ENCODE results near the gene BMPR1A.

Gene BMPR1A

DNA sequence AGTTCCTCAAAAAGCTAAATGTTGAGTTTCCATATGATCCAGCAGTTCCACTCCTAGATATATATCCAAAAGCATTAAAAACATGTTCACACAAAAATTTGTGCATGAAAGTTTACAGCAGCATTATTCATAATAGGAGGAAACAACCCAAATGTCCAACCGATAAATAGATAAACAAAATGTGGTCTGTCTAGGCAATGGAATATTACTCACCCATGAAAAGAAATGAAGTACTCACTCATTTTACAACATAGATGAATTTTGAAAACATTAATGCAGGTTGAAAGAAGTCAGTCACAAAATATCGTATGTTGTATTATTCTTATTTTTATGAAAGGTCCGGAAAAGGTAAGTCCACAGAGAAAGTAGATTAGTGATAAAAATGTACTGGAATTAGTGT is 34.0 kb downstream of the BMPR1A start:
- no peak for DNase-seq
- no peak for TF ChIP-seq GATA1 (IDR thresholded peaks at IDR 0.05; ENCODE audit: low read depth, low read length)
- no peak for TF ChIP-seq POLR2A (IDR thresholded peaks at IDR 0.05; ENCODE audit: low read length)

- TF ChIP-seq GATA1 (IDR thresholded peaks at IDR 0.05; ENCODE audit: low read depth, low read length), result no peak
- no peak for TF ChIP-seq POLR2A (IDR thresholded peaks at IDR 0.05; ENCODE audit: low read length)
- no peak for DNase-seq
Measured at GRCh38 chr10:86792461-86793167, 36.2 kb downstream of the BMPR1A start.

DNA sequence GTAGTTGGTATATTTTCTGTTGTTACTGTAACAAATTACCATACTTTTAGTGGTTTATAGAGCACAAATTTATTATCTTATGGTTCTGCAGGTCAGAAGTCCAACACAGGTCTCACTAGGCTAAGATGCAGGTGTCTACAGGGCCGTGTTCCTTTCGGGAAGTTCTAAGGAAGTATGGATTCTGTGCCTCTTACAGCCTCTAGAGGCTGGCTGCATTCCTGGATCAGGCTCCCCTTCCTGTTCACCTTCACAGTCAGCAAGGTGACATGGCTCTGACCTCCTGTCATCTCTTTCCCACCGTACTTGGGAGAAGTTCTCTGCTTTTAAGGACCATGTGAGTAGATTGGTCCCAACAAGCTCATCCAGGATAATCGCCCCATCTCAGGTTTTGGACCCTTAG is 37.3 kb downstream of the BMPR1A start:
- no peak for DNase-seq
- TF ChIP-seq GATA1 (IDR thresholded peaks at IDR 0.05; ENCODE audit: low read depth, low read length) (no peak), POLR2A (IDR thresholded peaks at IDR 0.05; ENCODE audit: low read length) (no peak)

DNA sequence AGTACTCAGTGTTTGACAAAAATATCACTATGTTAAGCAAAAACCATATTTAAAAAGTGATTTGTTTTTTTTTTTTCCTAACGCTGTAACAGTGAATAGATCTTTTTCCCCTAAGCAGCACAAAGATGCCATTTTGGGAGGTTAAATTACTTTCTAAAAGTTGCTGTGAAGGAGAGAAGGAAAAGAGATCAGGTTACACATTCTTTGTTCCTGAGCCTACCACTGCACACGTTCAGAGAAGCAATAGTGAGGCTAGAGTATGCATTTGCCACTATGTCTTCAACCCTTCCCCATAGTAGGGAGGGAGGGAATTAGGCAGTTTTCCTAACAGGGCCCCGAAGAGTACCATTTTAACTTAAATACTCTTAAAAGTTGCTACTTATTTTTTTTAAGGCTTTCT is 38.9 kb downstream of the BMPR1A start:
- no peak for DNase-seq
- no peak for TF ChIP-seq GATA1 (IDR thresholded peaks at IDR 0.05; ENCODE audit: low read depth, low read length)
- TF ChIP-seq POLR2A (IDR thresholded peaks at IDR 0.05; ENCODE audit: low read length), result no peak

GRCh38 chr10:86798025-86798424 is 41.6 kb downstream of the BMPR1A start:
- TF ChIP-seq GATA1 (IDR thresholded peaks at IDR 0.05; ENCODE audit: low read depth, low read length) (no peak), POLR2A (IDR thresholded peaks at IDR 0.05; ENCODE audit: low read length) (no peak)
- DNase-seq, result no peak

GRCh38 chr10:86798611-86799010 is 42.2 kb downstream of the BMPR1A start:
- DNase-seq, result no peak
- TF ChIP-seq GATA1 (IDR thresholded peaks at IDR 0.05; ENCODE audit: low read depth, low read length), result no peak
- TF ChIP-seq POLR2A (IDR thresholded peaks at IDR 0.05; ENCODE audit: low read length), result no peak

- TF ChIP-seq GATA1 (IDR thresholded peaks at IDR 0.05; ENCODE audit: low read depth, low read length) (no peak), POLR2A (IDR thresholded peaks at IDR 0.05; ENCODE audit: low read length) (no peak)
Measured at GRCh38 chr10:86799188-86799845, 42.9 kb downstream of the BMPR1A start.

GRCh38 chr10:86801995-86802394 is 45.6 kb downstream of the BMPR1A start:
- no peak for DNase-seq
- no peak for TF ChIP-seq POLR2A (IDR thresholded peaks at IDR 0.05; ENCODE audit: low read length)
- TF ChIP-seq GATA1 (IDR thresholded peaks at IDR 0.05; ENCODE audit: low read depth, low read length), result no peak

More at GRCh38 chr10:86799188-86799845, 42.9 kb downstream of the BMPR1A start:
- DNase-seq, result no peak

DNA sequence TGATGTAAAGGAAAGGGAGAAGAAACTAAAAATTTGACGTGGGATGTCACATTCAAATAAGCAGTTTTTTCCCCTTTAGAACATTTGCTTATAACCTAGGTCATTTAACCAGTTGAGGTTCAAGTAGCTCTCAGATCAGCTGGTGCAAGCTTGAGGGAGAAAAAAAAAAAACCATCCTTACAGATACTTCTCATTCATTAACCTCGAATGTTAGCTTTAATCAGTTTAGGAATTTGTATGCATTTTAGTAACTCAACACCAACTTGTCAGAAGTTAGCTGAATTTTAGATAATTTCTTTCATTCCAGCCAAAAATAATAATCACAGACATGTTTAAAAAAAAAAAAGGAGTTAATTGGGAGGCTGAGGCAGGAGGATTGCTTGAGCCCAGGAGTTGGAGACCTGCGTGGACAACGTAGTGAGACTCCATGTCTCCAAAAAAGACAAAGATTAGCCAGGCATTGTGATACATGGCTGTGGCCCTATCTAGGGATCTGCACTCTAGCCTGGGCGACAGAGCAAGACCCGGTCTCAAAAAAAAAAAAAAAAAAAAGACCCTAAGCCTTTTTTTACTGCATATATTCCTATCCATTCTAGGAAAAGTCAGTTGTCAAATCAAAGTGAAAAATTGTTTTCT is 46.2 kb downstream of the BMPR1A start:
- TF ChIP-seq POLR2A (IDR thresholded peaks at IDR 0.05; ENCODE audit: low read length), result no peak
- TF ChIP-seq GATA1 (IDR thresholded peaks at IDR 0.05; ENCODE audit: low read depth, low read length), result no peak

GRCh38 chr10:86803156-86803555 is 46.7 kb downstream of the BMPR1A start:
- TF ChIP-seq GATA1 (IDR thresholded peaks at IDR 0.05; ENCODE audit: low read depth, low read length), result no peak
- TF ChIP-seq POLR2A (IDR thresholded peaks at IDR 0.05; ENCODE audit: low read length), result no peak
- no peak for DNase-seq

More for the DNA sequence above, 46.2 kb downstream of the BMPR1A start:
- no peak for DNase-seq

GRCh38 chr10:86804805-86805204 is 48.4 kb downstream of the BMPR1A start:
- TF ChIP-seq POLR2A (IDR thresholded peaks at IDR 0.05; ENCODE audit: low read length), result no peak
- TF ChIP-seq GATA1 (IDR thresholded peaks at IDR 0.05; ENCODE audit: low read depth, low read length), result no peak

GRCh38 chr10:86813101-86813500 is 56.7 kb downstream of the BMPR1A start:
- DNase-seq, result no peak
- TF ChIP-seq POLR2A (IDR thresholded peaks at IDR 0.05; ENCODE audit: low read length) (no peak), GATA1 (IDR thresholded peaks at IDR 0.05; ENCODE audit: low read depth, low read length) (no peak)

More at GRCh38 chr10:86804805-86805204, 48.4 kb downstream of the BMPR1A start:
- no peak for DNase-seq

DNA sequence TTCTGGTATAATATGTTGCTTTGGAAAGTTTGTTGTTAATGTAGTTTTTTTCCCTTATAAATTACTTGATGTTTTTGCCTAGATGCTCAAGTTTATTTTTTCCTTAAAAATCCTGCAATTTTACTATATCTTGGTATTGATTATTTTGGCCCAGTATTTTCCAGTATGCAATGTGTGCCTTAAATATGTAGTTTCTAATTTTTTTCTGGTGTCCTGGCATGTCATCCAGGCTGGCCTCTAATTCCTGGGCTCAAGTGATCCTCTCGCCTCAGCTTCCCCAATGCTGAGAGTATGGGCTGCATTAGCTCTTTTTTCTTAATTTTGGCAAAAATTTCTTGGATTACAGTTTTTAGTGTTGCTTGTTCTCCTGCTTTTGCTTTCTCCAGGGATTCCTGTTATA is 57.6 kb downstream of the BMPR1A start:
- TF ChIP-seq POLR2A (IDR thresholded peaks at IDR 0.05; ENCODE audit: low read length), result no peak
- TF ChIP-seq GATA1 (IDR thresholded peaks at IDR 0.05; ENCODE audit: low read depth, low read length), result no peak
- no peak for DNase-seq

DNA sequence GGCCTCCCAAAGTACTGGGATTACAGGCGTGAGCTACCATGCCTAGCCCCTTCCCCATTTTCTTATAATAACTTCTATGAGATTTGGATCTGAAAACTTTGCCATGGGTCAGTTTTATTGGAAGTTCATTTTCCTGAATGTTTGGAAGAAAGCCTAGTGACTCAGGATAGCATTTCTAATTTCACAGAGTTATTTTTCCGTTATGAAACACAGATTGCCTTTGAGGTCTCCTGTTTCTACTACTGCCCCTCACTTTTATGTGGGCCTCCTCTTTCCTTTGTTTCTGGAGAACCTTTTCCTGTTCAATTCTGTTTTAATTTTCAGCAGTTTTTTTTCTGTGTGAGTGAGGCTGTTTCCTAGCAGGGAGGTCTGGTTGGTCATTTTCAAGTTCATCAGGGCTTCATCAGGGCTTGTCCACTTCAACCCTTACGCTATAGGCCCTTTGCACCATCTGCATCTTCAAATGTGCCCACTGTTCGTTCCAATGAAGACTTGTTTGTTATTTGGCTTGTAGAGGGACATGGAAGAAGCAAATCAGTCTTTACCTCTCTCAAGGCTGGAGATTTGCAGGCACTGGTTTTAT is 58.7 kb downstream of the BMPR1A start:
- DNase-seq, result no peak
- TF ChIP-seq GATA1 (IDR thresholded peaks at IDR 0.05; ENCODE audit: low read depth, low read length), result no peak
- no peak for TF ChIP-seq POLR2A (IDR thresholded peaks at IDR 0.05; ENCODE audit: low read length)
